Measurements from ENCODE around the gene GLCE.
"Not testable (repeated sequence)": the region's sequence is repeated elsewhere in the genome, so short reads cannot be mapped to it uniquely, and the experiment has no call there.

The GLCE gene

GRCh38 chr15:69158843-69159240, 1.6 kb upstream of the GLCE start:
- DNase-seq (ENCODE audit: low read depth in 2 of 2): no peak

- no peak for DNase-seq (ENCODE audit: low read depth in 2 of 2)
These were observed 662 bp upstream of the GLCE start for GRCh38 chr15:69159805-69160140.

GRCh38 chr15:69161079-69161877, 843 bp downstream of the GLCE start:
- no peak for DNase-seq (ENCODE audit: low read depth in 2 of 2)

GRCh38 chr15:69161878-69162213, 1.4 kb downstream of the GLCE start:
- DNase-seq (ENCODE audit: low read depth in 2 of 2): no peak

- no peak for DNase-seq (ENCODE audit: low read depth in 2 of 2)
These were observed 2.8 kb downstream of the GLCE start for GRCh38 chr15:69163141-69163669.

GRCh38 chr15:69164807-69165636, 4.6 kb downstream of the GLCE start:
- DNase-seq (ENCODE audit: low read depth in 2 of 2): peak; percentile 68 to 72

- DNase-seq (ENCODE audit: low read depth in 2 of 2): no peak
These were observed 5.2 kb downstream of the GLCE start for GRCh38 chr15:69165637-69166025.

GRCh38 chr15:69167218-69167846, 6.9 kb downstream of the GLCE start:
- DNase-seq (ENCODE audit: low read depth in 2 of 2): no peak

GRCh38 chr15:69168361-69168760, 7.9 kb downstream of the GLCE start:
- DNase-seq (ENCODE audit: low read depth in 2 of 2): not testable (repeated sequence)

- DNase-seq (ENCODE audit: low read depth in 2 of 2): not testable (repeated sequence)
These were observed 9.1 kb downstream of the GLCE start for GRCh38 chr15:69169540-69169939.

GRCh38 chr15:69170597-69170996, 10.2 kb downstream of the GLCE start:
- DNase-seq (ENCODE audit: low read depth in 2 of 2): no peak

- DNase-seq (ENCODE audit: low read depth in 2 of 2): no peak
These were observed 12.4 kb downstream of the GLCE start for GRCh38 chr15:69172847-69173246.

- DNase-seq (ENCODE audit: low read depth in 2 of 2): no peak
These were observed 15.1 kb downstream of the GLCE start for GRCh38 chr15:69175536-69175935.

- peak; percentile 68 to 70 for DNase-seq (ENCODE audit: low read depth in 2 of 2)
These were observed 21.0 kb downstream of the GLCE start for GRCh38 chr15:69181424-69181823.

GRCh38 chr15:69185216-69185615, 24.8 kb downstream of the GLCE start:
- DNase-seq (ENCODE audit: low read depth in 2 of 2): no peak

- DNase-seq (ENCODE audit: low read depth in 2 of 2): no peak
These were observed 25.3 kb downstream of the GLCE start for GRCh38 chr15:69185706-69186105.

GRCh38 chr15:69189157-69189556, 28.7 kb downstream of the GLCE start:
- DNase-seq (ENCODE audit: low read depth in 2 of 2): no peak

GRCh38 chr15:69190091-69190490, 29.7 kb downstream of the GLCE start:
- DNase-seq (ENCODE audit: low read depth in 2 of 2): no peak

- DNase-seq (ENCODE audit: low read depth in 2 of 2): no peak
These were observed 30.1 kb downstream of the GLCE start for GRCh38 chr15:69190504-69190903.

GRCh38 chr15:69194025-69194827, 33.8 kb downstream of the GLCE start:
- DNase-seq (ENCODE audit: low read depth in 2 of 2): peak; percentile 20 to 21

- DNase-seq (ENCODE audit: low read depth in 2 of 2): no peak
These were observed 34.4 kb downstream of the GLCE start for GRCh38 chr15:69194854-69195253.
